ENCODE data around the gene GALNT9.
"Not testable (repeated sequence)": the region's sequence is repeated elsewhere in the genome, so short reads cannot be mapped to it uniquely, and the experiment has no call there.

The GALNT9 gene

GRCh38 chr12:132312516-132312915, 16.9 kb downstream of the GALNT9 start:
- no peak for DNase-seq (ENCODE audit: low read depth)

- no peak for DNase-seq (ENCODE audit: low read depth)
Measured at GRCh38 chr12:132311201-132311915, 18.0 kb downstream of the GALNT9 start.

GRCh38 chr12:132310181-132311040, 19.0 kb downstream of the GALNT9 start:
- DNase-seq (ENCODE audit: low read depth), result no peak

- no peak for DNase-seq (ENCODE audit: low read depth)
Measured at GRCh38 chr12:132309596-132310086, 19.7 kb downstream of the GALNT9 start.

GRCh38 chr12:132308853-132309595, 20.4 kb downstream of the GALNT9 start:
- DNase-seq (ENCODE audit: low read depth), result no peak

GRCh38 chr12:132307976-132308852, 21.2 kb downstream of the GALNT9 start:
- no peak for DNase-seq (ENCODE audit: low read depth)

- no peak for DNase-seq (ENCODE audit: low read depth)
Measured at GRCh38 chr12:132306885-132307191, 22.6 kb downstream of the GALNT9 start.

GRCh38 chr12:132305991-132306884, 23.2 kb downstream of the GALNT9 start:
- DNase-seq (ENCODE audit: low read depth), result no peak

- DNase-seq (ENCODE audit: low read depth), result no peak
Measured at GRCh38 chr12:132305560-132305966, 23.8 kb downstream of the GALNT9 start.

GRCh38 chr12:132304866-132305265, 24.5 kb downstream of the GALNT9 start:
- not testable (repeated sequence) for DNase-seq (ENCODE audit: low read depth)

- not testable (repeated sequence) for DNase-seq (ENCODE audit: low read depth)
Measured at GRCh38 chr12:132303853-132304373, 25.5 kb downstream of the GALNT9 start.

- no peak for DNase-seq (ENCODE audit: low read depth)
Measured at GRCh38 chr12:132302466-132303358, 26.7 kb downstream of the GALNT9 start.

GRCh38 chr12:132300789-132301722, 28.3 kb downstream of the GALNT9 start:
- DNase-seq (ENCODE audit: low read depth), result no peak

GRCh38 chr12:132296063-132296462, 33.3 kb downstream of the GALNT9 start:
- DNase-seq (ENCODE audit: low read depth), result no peak

- DNase-seq (ENCODE audit: low read depth), result not testable (repeated sequence)
Measured at GRCh38 chr12:132295561-132295960, 33.8 kb downstream of the GALNT9 start.

- no peak for DNase-seq (ENCODE audit: low read depth)
Measured at GRCh38 chr12:132295101-132295526, 34.3 kb downstream of the GALNT9 start.

GRCh38 chr12:132294121-132295034, 35.0 kb downstream of the GALNT9 start:
- no peak for DNase-seq (ENCODE audit: low read depth)

All from HS-5 (cell line).